Stimulated activated CD4-positive, alpha-beta T cell treated with anti-CD3 and anti-CD28 coated beads, TNF-alpha, amount 100 ng/mL, for 1 hour (primary cell): ENCODE data around the gene TTLL1.

Experiments used
- DNase-seq, 3 donors: peaks; one replicate each; pipeline ENCODE4 v3.0.0-alpha.2; 2020; ENCODE audit warnings: low read depth in 3 of 3, low spot score in 1 of 3

The TTLL1 gene

DNA sequence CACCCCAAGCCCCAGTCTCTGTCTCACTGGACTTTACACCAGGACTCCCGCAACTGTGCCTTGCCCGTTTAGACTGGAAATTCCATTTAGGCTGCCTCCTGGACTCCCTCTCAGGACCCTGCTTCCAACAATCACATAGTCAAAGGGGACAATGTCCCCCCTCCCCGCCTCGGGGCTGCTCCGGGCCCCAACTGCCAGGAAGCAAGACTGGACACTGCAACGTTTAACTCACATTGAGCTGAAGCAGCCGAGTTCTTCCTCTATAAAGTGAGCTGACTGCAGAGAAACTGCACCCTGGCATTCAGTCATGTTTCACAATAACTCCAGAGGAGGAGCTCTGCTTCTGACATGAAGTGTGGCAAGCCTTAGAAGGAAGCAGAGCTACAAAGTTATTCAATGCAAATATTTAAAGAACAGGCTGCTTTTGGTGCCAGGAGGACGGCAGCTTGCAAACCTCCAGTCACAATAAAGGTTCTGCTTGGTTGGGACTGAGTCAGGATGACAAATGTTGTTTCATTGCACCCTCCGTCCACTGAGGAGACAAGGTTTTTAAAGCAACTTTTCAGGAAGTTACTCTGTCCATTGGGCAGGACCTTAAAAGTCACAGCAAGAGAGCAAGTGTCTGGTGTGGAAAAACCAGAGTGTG lies 94.2 kb downstream of the TTLL1 start:
- no peak for DNase-seq

DNA sequence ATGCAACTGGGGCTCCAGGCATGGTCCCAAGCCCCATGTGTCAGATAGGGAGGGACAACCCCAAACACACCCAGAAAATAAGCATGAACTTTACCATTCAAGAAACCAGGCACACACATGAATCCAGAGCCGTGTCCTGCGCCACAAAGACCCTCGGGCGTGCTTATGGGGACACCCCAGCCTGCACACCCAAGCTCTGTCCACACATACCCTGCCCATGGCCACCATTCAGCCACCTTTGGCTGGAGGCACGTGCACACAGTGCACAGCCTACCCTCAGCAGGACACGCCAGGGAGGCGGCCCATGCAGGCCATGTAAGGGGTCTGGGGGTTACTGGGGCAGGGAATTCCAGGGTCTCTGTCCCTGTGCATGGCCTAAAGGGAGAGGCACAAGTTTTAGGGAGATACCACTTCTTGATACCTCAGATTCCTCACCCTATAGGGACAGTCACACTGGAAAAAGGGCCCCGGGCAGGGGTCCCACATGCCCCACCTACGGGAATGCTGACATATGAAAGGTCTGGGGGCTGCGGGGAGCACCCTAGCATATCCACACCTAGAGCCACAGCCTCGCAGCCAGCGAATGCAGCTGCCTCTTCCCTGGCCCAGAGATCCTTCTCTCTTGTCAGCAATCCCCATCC lies 94.8 kb downstream of the TTLL1 start:
- DNase-seq = no peak

DNA sequence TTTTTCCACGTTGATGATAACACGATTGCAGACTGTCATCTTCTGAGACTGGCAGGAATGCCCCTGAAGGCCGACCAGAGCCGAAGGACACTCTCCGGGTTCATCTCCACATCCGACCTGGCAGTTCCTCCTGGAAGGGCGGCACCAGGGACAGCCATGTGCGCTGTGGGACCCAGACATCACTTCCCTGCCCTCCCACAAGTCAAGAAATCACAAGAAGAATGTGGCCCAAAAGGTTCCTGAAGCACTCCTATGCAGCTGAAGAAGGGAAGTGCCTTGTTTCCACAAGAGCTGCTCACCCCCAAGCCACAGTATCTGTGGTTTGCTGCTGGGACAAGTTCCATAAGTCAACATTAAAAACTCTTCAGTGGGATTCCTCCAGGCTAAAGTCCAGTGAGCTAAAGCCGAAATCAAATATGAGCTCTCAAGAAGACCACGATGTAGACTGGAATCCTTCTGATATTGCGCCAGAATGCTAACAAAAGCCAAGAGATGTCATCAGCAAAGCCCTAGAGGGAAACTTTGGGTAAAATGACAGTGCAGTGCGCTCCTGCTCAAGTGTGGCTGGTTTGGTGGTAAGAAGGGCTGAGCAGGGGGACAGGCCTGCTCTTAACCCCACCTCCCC lies 95.4 kb downstream of the TTLL1 start:
- no peak for DNase-seq

DNA sequence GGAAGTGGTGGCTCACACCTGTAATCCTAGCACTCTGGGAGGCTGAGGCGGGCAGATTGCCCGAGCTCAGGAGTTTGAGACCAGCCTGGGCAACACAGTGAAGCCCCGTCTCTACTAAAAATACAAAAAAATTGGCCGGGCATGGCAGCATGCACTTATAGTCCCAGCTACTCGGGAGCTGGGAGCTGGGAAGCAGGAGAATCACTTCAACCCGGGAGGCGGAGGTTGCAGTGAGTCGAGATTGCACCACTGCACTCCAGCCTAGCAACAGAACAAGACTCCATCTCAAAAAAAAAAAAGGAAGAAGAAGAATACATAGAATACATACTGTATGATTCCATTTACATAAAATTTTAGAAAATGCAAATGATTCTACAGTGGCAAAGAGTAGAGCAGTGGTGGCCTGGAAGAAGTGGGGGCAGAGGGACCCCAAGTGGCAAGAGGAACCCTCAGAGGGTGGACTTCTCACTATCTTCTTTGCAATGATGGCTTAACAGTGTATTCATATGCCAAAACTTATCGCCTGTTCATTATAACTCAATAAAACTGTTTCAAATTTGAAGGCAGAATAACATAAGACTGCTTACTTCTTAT lies 96.2 kb downstream of the TTLL1 start:
- DNase-seq = no peak

DNA sequence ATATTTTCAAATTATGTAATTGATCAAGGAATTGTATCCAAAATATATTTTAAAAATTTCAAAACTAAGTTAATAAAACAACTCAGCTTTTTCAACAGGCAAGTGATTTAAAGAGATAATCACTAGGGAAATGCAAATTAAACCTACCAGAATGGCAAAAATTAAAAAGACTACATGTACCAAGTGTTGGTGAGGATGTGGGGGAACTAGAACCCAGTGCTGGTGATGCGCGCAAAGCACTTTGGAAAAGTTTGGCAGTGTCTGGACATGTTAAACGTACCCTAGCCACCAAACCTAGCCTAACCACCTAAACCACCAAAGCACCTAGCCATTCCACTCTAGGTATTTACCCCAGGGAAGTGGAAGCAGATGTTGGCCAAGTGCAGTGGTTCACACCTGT lies 97.1 kb downstream of the TTLL1 start:
- no peak for DNase-seq

DNA sequence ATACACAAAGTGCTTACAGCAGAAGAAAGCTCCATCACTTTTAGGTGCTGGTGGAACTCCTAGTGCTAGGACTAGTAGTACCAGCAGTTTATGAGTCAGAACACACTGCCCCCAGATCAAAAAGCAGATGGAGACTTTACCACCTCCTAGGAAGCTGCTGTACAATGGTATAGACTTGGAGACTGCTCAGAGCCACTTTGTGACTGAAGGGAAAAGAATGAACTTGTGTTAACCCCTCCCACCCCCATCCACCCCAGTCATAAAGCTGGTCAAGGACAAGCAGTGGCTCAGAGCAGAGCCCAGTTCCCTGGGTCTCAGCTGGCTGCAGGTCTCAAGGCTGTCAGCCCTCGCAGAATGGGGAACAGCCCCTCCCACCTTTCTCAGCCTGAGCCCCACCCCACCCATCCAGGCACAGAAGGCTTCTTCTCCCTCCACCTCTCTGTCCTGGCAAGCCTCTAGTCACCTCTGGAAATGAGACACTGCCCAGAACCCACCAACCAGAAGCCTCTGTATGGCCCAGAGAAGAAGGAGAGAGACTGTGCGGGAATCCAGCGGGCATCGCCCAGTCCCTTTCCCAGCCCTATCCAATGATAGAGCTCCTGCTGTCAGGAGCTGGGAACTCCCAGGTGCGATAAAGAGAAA lies 98.1 kb downstream of the TTLL1 start:
- DNase-seq = no peak

DNA sequence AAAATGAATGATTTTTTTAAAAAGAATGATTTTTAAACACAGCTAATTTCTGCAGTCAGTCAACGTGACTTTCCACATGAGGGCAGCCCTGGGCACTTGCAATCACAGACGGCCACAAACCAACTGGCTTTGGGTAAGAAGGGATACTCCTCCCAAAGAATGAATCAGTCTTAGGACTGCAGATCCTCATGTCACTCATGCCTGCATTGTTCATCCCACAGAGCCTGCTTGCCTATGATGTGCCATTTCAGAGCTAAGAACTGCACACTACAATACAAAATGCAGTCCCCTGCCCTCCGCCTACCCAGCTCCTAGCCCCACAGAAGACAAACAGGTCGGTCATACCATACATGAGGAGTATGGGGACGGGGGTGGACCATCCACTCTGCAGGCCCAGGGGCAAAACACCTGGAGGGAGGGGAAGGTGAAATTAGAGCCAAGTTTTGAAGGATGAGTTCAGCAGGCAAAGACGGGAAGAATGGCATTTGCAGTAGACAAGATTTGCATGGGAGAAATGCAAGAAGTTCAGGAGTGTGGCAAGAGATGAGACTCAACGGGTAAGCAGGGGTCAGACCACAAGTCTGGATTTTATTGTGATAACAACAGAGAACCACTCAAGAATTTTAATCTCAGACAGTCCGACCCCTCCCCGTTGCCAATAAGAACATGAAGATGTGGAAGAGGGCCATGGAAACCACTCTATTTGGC lies 98.9 kb downstream of the TTLL1 start:
- DNase-seq = no peak
